Memory B cell (primary cell): ENCODE measurements around the gene SLC35B2.

ENCODE experiments used
- ATAC-seq: fragments of 150-1000 bp; cut with Tn5 transposase; 2 replicates; pipeline ENCODE4 v1.10.0; 2021; ENCODE audit warnings: low read depth, mild to moderate bottlenecking, moderate library complexity
- DNase-seq, 2 donors: peaks; one replicate each; pipeline ENCODE4 v3.0.0; 2022; ENCODE audit warnings: low spot score in 2 of 2
- H3K27ac Mint-ChIP-seq: one replicate; pipeline ENCODE4 v1.8.0; 2022; ENCODE audit warnings: mild to moderate bottlenecking, moderate library complexity, mixed read lengths
- H3K27me3 Mint-ChIP-seq: one replicate; pipeline ENCODE4 v1.8.0; 2022; ENCODE audit warnings: mixed read lengths
- H3K36me3 Mint-ChIP-seq: one replicate; pipeline ENCODE4 v1.8.0; 2022; ENCODE audit warnings: mild to moderate bottlenecking, mixed read lengths
- H3K4me1 Mint-ChIP-seq: one replicate; pipeline ENCODE4 v1.8.0; 2022; ENCODE audit warnings: mixed read lengths
- H3K4me3 Mint-ChIP-seq: one replicate; pipeline ENCODE4 v1.8.0; 2022; ENCODE audit warnings: mild to moderate bottlenecking, moderate library complexity, mixed read lengths
- H3K9me3 Mint-ChIP-seq: one replicate; pipeline ENCODE4 v1.8.0; 2022; ENCODE audit warnings: mixed read lengths

SLC35B2 gene

GRCh38 chr6:44276667-44277640 lies 19.6 kb upstream of the SLC35B2 start:
- Mint-ChIP-seq H3K9me3 (no peaks in the 10 kb centered on the region), H3K27ac (no peak overlapping the region), H3K36me3 (peaks cover 3% of the 10 kb centered on the region), H3K4me1 (peaks cover 3% of the 10 kb centered on the region), H3K27me3 (peaks cover 38% of the 10 kb centered on the region), H3K4me3 (no peak overlapping the region)
- ATAC-seq = no peak
- no peak for DNase-seq

- DNase-seq = no peak
- Mint-ChIP-seq H3K4me3 (no peak overlapping the region), H3K27ac (no peak overlapping the region), H3K27me3 (peaks cover 41% of the 10 kb centered on the region), H3K4me1 (peaks cover 7% of the 10 kb centered on the region), H3K9me3 (no peaks in the 10 kb centered on the region), H3K36me3 (peaks cover 3% of the 10 kb centered on the region)
- peak; percentile 81 for ATAC-seq
Observed at GRCh38 chr6:44275749-44276648, 18.7 kb upstream of the SLC35B2 start.

- Mint-ChIP-seq H3K27ac (no peak overlapping the region), H3K4me1 (peaks cover 8% of the 10 kb centered on the region), H3K36me3 (peaks cover 3% of the 10 kb centered on the region), H3K27me3 (peaks cover 40% of the 10 kb centered on the region), H3K9me3 (no peaks in the 10 kb centered on the region), H3K4me3 (no peak overlapping the region)
- DNase-seq = no peak
- no peak for ATAC-seq
Observed at GRCh38 chr6:44275271-44275748, 18.0 kb upstream of the SLC35B2 start.

GRCh38 chr6:44273617-44274016 lies 16.3 kb upstream of the SLC35B2 start:
- Mint-ChIP-seq H3K36me3 (peaks cover 3% of the 10 kb centered on the region), H3K9me3 (no peaks in the 10 kb centered on the region), H3K4me3 (no peak overlapping the region), H3K27ac (no peak overlapping the region), H3K4me1 (peaks cover 13% of the 10 kb centered on the region), H3K27me3 (peaks cover 37% of the 10 kb centered on the region)
- no peak for DNase-seq
- no peak for ATAC-seq

- no peak overlapping the region for H3K27ac Mint-ChIP-seq
- H3K4me1 Mint-ChIP-seq = peaks cover 13% of the 10 kb centered on the region
- peaks cover 3% of the 10 kb centered on the region for H3K36me3 Mint-ChIP-seq
- H3K9me3 Mint-ChIP-seq = no peaks in the 10 kb centered on the region
- peaks cover 37% of the 10 kb centered on the region for H3K27me3 Mint-ChIP-seq
- H3K4me3 Mint-ChIP-seq = peak overlapping the region; percentile 1
- ATAC-seq = no peak
- DNase-seq = no peak
Observed at GRCh38 chr6:44272999-44273566, 15.8 kb upstream of the SLC35B2 start.

GRCh38 chr6:44272529-44272928 lies 15.2 kb upstream of the SLC35B2 start:
- no peak overlapping the region for H3K27ac Mint-ChIP-seq
- peaks cover 32% of the 10 kb centered on the region for H3K27me3 Mint-ChIP-seq
- no peak overlapping the region for H3K4me3 Mint-ChIP-seq
- ATAC-seq (no peak), DNase-seq (no peak)
- H3K4me1 Mint-ChIP-seq = peaks cover 13% of the 10 kb centered on the region
- H3K36me3 Mint-ChIP-seq = peaks cover 3% of the 10 kb centered on the region
- H3K9me3 Mint-ChIP-seq = no peaks in the 10 kb centered on the region

GRCh38 chr6:44271914-44272313 lies 14.6 kb upstream of the SLC35B2 start:
- H3K27ac Mint-ChIP-seq = no peak overlapping the region
- H3K4me3 Mint-ChIP-seq = peak overlapping the region; percentile 1
- H3K27me3 Mint-ChIP-seq = peaks cover 27% of the 10 kb centered on the region
- no peaks in the 10 kb centered on the region for H3K9me3 Mint-ChIP-seq
- DNase-seq (no peak), ATAC-seq (no peak)
- H3K36me3 Mint-ChIP-seq = peaks cover 3% of the 10 kb centered on the region
- H3K4me1 Mint-ChIP-seq = peaks cover 15% of the 10 kb centered on the region

- H3K9me3 Mint-ChIP-seq = no peaks in the 10 kb centered on the region
- no peak overlapping the region for H3K27ac Mint-ChIP-seq
- peaks cover 27% of the 10 kb centered on the region for H3K27me3 Mint-ChIP-seq
- ATAC-seq = no peak
- peak overlapping the region; percentile 63 for H3K4me3 Mint-ChIP-seq
- DNase-seq = no peak
- H3K4me1 Mint-ChIP-seq = peaks cover 21% of the 10 kb centered on the region
- peaks cover 3% of the 10 kb centered on the region for H3K36me3 Mint-ChIP-seq
Observed at GRCh38 chr6:44271406-44271723, 14.0 kb upstream of the SLC35B2 start.

GRCh38 chr6:44270526-44271405 lies 13.4 kb upstream of the SLC35B2 start:
- Mint-ChIP-seq H3K9me3 (no peaks in the 10 kb centered on the region), H3K36me3 (peaks cover 3% of the 10 kb centered on the region), H3K4me1 (peaks cover 24% of the 10 kb centered on the region), H3K27me3 (peaks cover 27% of the 10 kb centered on the region), H3K27ac (no peak overlapping the region), H3K4me3 (peak overlapping the region; percentile 63)
- DNase-seq (no peak), ATAC-seq (no peak)

GRCh38 chr6:44269921-44270525 lies 12.7 kb upstream of the SLC35B2 start, which contains the start of gene TMEM151B:
Gene TMEM151B, plus strand, starts transcription at chr6:44270450. Its CDS starts 293 bp downstream, at chr6:44270743.
- H3K36me3 Mint-ChIP-seq = peaks cover 3% of the 10 kb centered on the region
- H3K4me3 Mint-ChIP-seq = peak within 1 kb of the TSS; percentile 85
- H3K27ac Mint-ChIP-seq = no peak within 1 kb of the TSS
- peaks cover 24% of the 10 kb centered on the region for H3K4me1 Mint-ChIP-seq
- H3K9me3 Mint-ChIP-seq = no peaks in the 10 kb centered on the region
- peaks cover 27% of the 10 kb centered on the region for H3K27me3 Mint-ChIP-seq
- no peak for DNase-seq
- no peak for ATAC-seq

GRCh38 chr6:44269178-44269920 lies 12.0 kb upstream of the SLC35B2 start:
- Mint-ChIP-seq H3K27ac (no peak overlapping the region), H3K9me3 (no peaks in the 10 kb centered on the region), H3K36me3 (peaks cover under 1% of the 10 kb centered on the region), H3K4me1 (peaks cover 21% of the 10 kb centered on the region), H3K4me3 (peak overlapping the region; percentile 85), H3K27me3 (peaks cover 25% of the 10 kb centered on the region)
- no peak for ATAC-seq
- no peak for DNase-seq

- ATAC-seq (no peak), DNase-seq (peak in 1 of 2 donors; percentile 66)
- Mint-ChIP-seq H3K27me3 (peaks cover 16% of the 10 kb centered on the region), H3K9me3 (no peaks in the 10 kb centered on the region), H3K4me3 (no peak overlapping the region), H3K36me3 (no peaks in the 10 kb centered on the region), H3K4me1 (peaks cover 27% of the 10 kb centered on the region), H3K27ac (no peak overlapping the region)
Observed at GRCh38 chr6:44268095-44268628, 10.8 kb upstream of the SLC35B2 start.
